GM18861 (cell line): ENCODE measurements around the gene SAPCD1.

Experiments used
- ATAC-seq: cut with Tn5 transposase; IDR thresholded peaks from one replicate; pipeline ENCODE4 v1.9.1; 2021; ENCODE audit not compliant: unreplicated experiment

The SAPCD1 gene

DNA sequence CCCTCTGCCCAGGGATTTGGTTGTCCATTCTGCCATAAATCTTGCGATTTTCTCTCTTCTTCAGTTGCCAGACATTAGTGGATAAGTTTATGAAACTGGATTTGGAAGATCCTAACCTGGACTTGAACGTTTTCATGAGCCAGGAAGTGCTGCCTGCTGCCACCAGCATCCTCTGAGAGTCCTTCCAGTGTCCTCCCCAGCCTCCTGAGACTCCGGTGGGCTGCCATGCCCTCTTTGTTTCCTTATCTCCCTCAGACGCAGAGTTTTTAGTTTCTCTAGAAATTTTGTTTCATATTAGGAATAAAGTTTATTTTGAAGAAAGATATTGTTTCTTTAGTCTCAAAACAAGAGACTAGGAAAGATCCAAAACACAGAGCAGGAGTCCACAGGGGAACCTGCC, at the start of gene SAPCD1:
TSS of gene SAPCD1 (plus strand) at position 301 of the 400 bp plus-strand sequence. CDS start 399 bp downstream, outside the sequence.
- ATAC-seq: no peak

DNA sequence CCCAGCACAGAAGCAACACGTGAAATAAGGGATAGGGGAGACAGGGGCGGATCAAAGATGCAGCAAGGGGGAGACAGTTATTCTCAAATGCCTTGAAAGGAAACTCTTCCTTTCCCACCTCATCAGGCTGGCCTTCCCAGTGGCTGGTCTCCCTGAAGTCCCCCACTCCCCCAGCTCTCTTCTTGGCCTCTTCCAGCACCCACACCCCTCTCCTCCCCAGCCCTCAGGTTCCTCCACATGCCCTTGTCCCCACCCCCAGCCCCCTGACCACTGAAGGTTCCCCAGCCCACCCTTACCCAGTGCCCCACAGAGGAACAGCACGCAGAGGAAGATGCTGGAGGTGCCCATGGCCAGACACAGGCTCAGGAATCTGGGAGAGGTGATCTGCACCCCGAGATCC, 49.0 kb upstream of the SAPCD1 start:
- no peak for ATAC-seq

DNA sequence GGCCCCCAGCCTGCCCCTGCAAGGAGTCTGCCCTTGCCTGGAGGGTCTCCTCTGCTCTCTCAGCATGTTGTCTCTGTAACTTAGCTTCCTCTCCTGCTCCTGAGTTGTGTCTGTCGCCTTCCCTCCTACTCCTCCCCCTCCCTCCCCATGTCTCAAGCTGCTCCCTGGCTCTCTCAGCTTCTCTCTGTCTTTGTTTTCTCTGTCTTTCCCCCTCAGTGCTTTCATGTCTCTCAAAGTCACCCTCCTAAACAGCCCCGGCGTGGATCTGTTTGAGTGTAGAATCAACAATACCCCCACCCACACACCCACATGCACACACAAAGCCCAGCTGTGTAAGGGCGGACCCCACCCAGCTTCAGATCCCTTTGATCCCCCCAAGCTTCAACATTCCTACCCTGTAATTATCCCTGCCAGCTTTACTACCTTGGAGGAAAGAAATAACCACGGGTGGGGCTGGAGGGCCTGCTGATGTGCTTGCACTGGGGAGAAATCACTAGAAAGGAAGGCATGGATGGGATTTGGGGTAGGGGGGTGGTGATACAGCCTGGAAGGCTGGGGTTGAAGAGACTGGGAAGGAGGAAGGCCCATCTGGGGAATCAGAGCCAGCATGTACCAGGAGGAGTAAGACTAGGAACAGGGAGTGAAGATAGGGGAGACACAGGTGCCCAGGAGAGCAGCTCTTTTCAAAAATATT, 48.3 kb upstream of the SAPCD1 start:
- no peak for ATAC-seq

DNA sequence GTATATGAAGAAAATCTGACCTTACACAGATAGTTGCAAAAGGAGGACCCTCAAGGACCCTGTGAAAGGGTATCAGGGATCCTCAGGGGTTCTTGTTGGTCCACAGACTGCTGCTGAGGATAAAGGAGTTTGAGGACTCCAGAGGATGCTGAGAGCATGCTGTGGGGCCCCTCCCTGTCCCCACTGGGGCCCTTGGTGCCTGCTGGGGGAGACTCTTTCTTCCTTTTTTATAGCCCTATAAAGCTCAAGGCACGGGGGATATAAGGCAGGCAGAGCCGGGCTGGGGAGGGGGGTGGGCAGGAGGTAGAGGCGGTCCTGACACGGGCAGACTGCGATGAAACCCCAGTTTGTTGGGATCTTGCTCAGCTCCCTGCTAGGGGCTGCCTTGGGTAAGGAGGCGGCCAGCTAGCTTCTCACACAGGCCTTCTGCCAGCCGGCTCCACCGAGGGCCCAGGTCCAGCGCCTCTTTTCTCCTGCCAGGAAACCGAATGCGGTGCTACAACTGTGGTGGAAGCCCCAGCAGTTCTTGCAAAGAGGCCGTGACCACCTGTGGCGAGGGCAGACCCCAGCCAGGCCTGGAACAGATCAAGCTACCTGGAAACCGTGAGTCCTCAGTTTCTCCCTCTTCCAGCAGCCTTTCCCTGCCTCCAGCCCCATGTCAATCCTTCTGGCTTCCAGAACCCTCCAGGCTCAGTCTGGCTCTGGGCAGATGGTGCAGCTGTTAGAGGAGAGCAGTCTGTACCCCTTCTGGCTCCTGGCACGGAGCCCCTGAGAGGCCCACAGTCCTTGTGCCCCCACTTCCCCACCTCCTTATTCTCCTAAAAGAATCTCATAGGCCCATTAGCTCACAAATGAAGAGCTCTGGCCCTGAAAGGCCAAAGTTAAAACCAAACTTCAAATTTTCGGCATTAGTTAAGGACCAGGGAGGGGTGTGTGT, 47.2 kb upstream of the SAPCD1 start, which contains the start of gene LY6G6D:
TSS of gene LY6G6D (plus strand) at position 327 of the 937 bp plus-strand sequence. CDS start at position 335, 8 bp downstream.
- no peak for ATAC-seq

DNA sequence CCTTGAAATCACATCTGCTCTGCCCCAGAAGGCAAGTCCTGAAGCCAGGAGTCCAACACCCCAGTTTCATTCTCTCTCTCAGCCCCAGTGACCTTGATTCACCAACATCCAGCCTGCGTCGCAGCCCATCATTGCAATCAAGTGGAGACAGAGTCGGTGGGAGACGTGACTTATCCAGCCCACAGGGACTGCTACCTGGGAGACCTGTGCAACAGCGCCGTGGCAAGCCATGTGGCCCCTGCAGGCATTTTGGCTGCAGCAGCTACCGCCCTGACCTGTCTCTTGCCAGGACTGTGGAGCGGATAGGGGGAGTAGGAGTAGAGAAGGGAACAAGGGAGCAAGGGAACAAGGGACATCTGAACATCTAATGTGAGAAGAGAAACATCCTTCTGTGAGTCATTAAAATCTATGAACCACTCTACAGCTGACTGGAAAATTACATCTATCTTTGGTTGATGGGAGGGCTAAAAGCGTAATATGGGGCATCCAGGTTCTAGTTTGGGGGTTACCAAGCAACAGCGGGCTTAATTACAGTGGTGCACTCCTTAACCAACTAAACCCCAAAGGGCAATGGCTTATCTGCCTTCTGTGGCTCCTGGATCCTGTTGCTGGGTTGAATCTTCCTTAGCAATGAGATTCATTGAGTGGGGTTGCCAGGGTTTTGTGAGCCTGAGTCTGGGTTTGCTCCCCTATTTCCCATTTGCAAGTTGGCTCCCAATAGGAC, 44.8 kb upstream of the SAPCD1 start:
- no peak for ATAC-seq

DNA sequence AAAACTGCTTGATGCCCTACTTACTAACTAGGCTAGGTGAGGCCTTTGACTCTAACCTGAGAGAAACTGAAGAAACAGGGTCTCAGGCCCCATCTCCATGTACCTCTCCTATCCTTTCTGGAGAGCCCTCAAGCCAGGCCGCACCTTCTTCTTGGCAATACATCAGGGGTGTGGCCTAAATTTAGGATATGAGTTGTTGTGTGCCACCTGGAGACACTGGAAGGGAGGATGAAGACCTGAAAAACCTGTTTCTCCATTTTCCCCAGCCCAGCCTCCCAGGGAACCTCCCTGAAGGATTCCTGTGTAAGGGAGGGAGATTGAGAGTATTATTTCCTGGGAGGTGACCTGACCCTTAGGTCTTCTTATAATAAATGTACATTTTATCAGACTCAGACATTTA, 44.2 kb upstream of the SAPCD1 start:
- ATAC-seq: no peak

DNA sequence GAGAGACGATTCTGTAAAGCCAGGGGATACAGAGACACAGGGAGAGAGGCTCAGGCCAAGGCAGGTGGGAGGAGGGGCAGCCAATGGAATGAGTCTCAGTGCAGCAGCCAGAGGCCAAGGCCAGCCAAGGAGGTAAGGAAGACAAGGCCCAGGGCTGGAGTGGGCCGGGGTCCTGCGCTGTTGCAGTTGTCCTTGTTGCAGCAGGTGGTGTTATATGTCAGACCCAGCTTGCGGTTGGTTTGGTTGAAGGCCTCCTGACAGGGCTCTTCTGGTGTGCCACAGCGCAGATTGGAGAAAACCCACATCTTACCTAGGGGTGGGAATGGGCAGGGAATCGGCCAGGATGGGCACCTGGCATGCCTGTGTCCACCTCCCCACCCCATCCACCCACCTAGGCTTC, 43.5 kb upstream of the SAPCD1 start:
- no peak for ATAC-seq

DNA sequence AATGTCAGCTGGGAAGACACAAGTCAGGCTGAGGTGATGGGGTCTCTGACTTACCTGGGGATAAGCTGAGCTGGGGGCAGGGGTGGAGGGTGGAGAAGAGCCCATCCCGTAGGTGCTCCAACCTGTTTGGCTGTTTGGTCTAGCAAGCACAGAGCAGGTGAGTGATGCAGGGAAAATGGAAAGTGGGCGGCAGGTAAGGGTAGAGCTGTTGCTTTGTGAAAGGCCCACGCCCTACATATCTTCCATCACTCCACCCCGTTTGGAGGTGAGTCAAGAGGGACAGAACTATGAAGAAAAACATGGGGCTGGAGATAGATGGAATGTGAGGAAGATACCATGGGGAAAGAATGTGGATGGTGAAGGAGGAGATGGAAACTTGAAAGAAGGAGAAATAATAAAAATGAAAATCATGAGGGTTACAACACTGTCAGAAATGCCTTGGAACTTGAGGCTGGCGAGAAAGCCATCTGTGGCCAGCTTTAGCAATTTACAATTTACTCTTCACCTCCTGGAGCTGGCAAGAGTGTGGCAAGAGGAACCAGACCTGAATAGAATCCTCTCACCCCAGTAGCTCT, 42.2 kb upstream of the SAPCD1 start:
- no peak for ATAC-seq

DNA sequence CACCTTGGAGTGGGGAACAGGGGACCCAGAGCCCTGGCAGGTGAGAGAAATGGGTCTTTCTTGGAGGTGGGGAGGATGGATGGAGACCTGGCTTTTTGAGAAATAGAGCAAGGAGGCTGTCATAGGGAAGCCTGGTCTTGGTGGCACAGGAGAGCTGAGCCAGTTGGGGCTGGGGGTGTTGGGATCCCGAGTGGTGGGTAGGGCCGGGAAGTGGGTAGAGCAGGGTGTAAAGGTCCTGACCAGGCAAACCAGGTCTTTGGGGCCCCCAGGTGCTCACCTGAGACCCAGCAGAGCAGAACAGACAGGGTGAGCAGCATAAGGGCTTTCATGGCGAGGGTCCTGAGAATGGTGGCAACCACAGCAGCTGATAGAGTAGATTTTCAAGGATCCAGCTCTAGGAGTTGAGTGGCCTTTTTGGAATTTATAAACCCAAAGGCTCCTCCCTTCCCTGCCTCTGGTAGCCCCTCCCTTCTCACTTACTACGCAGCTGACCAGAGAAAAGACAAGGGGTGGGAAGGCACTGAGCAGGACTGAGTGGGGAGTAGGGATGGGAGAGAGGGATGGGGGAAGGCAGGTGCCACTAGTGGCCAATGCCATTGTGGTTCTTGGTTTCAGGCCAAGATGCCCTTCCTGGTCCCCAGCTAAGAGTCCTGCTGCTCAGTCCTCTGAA, 41.0 kb upstream of the SAPCD1 start, which contains the start of gene LY6G6C:
TSS of gene LY6G6C (minus strand) at position 396 of the 670 bp plus-strand sequence. CDS start at position 329, 67 bp downstream.
- no peak for ATAC-seq

DNA sequence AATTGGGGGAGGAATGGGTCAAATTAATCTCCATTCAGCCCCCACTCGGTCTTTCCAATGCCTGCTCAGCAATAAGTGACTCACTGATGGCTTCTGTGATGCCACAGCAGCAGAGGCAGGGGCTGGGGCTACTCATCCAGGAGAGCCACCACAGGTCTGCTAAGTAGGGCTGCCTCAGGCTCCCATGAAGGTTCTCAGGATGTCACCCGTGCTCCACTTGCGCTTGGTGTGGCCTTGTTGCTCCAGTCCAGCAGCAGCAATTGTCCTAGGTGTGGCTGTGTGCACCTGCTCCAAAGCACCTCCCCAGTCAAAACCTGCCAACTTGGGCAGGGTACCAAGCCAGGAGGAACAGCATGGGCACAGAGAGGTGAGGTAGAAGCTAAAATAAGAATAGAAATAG, 40.3 kb upstream of the SAPCD1 start:
- ATAC-seq: no peak

DNA sequence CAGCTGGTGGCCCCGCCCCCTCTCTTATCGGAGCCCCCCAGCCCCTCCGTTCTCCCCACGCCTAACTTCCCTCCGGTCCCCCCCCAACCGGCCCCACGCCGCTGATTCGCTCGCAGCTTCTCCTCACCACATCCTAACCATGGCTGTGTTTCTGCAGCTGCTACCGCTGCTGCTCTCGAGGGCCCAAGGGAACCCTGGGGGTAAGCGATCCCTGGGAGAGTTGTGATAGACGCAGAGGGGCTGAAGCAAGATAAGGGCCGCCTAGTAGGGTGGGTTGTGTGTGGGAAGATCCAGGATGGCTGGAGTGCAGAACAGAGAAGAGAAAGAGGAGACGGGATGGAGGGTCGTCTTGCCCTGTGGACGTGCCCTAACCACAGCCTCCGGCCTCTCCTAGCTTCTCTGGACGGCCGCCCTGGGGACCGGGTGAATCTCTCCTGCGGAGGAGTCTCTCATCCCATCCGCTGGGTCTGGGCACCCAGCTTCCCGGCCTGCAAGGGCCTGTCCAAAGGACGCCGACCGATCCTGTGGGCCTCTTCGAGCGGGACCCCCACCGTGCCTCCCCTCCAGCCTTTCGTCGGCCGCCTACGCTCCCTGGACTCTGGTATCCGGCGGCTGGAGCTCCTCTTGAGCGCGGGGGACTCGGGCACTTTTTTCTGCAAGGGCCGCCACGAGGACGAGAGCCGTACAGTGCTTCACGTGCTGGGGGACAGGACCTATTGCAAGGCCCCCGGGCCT, 39.0 kb upstream of the SAPCD1 start, which contains the start of gene MPIG6B:
TSS of gene MPIG6B (plus strand) at position 129 of the 735 bp plus-strand sequence. CDS start at position 140, 11 bp downstream.
- no peak for ATAC-seq

DNA sequence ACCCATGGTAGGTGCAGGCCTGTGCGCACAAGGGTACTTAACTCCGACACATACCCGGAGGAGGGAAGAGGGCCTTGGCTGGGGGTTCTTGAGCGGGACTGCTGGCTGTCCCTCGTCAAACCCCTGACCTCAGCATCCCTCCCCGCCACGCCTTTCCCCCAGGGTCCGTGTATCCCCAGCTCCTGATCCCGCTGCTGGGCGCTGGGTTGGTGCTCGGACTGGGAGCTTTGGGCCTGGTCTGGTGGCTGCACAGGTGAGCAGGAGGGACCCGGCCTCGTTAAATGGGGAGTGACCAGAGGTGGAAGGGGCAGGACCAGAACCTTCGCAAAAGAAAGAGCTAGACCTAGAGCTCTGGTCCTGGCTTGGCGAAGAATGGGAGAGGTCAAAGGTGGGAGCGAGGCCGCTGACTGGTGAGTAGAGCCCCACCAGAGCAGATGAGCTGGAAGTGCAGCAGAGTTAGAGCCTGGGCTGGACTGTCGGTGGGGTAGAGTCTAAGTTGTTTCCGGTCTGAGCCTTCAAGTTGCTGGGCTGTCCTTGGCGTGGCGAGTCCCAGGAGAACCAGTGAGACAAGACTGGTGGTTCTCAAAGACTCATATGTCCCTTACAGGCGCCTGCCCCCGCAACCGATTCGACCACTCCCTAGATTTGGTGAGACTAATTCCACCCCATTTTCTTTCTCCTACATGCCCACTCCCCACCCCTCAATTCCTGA, 38.3 kb upstream of the SAPCD1 start:
- no peak for ATAC-seq

DNA sequence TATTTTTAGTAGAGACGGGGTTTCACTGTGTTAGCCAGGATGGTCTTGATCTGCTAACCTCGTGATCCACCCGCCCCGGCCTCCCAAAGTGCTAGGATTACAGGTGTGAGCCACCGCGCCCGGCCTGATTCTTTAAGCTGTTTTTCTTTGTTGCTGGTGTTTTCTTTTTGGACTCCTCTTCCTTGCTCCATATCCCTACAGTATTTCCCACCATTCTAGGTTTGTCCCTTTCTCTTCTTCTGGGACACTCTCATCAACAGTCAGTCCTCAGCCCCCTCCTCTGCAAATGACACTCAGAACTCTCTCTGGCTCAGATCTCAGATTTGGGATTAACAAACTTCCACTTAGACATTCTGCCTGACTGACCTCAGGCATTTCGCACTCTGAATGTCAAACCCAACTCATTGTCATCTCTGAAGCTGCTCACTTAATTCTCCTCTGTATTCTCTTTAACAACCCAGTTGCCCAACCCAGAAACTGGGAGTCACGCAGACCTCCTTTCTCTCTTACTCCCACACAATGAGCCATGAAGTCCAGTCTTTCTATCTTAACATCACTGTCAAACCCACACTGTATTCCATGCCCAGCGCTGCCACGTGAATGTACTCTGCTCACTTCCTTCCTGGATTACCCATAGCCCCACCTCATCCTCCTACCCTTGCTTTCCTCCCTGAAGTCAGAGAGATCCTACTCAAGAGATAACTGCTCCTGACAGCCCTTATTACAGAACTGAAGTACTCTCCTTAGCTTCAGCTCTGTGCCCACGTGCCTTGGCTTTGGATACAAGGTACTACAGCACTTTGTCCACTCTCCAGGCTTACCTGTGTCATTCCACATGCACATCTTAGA, 36.7 kb upstream of the SAPCD1 start:
- no peak for ATAC-seq

DNA sequence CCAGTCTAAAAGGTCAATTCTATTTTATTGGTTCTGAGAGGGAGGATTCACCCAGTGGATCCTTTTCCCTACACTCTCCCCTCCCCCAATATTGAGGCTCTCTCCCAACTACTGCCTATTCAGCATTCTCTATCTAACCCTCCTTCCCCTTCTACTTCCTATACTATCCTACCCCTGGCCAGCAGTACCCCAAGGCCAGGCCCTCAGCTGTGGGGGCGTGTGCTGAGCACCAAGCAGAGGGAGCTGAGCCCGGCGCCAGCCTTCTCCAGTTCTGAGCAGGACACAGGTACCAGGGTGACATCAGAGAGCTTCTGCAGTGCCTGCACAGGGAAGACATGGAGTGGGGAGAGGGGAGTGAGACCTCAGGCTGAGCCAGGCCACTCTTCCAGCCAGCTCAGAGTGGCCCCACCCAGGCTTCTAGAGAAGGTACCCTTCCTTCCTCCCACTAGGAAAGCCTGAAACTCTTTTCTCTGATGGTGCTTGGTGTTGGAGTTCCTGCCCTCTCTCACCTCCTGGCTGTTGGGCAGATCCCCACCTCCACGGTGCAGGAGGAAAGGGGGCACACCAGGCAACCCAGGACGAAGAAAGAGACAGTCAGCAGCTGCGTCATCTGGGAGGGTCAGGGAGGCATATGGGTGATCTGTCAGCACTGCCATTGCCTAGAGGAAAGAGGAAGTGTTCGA, 35.3 kb upstream of the SAPCD1 start:
- no peak for ATAC-seq

DNA sequence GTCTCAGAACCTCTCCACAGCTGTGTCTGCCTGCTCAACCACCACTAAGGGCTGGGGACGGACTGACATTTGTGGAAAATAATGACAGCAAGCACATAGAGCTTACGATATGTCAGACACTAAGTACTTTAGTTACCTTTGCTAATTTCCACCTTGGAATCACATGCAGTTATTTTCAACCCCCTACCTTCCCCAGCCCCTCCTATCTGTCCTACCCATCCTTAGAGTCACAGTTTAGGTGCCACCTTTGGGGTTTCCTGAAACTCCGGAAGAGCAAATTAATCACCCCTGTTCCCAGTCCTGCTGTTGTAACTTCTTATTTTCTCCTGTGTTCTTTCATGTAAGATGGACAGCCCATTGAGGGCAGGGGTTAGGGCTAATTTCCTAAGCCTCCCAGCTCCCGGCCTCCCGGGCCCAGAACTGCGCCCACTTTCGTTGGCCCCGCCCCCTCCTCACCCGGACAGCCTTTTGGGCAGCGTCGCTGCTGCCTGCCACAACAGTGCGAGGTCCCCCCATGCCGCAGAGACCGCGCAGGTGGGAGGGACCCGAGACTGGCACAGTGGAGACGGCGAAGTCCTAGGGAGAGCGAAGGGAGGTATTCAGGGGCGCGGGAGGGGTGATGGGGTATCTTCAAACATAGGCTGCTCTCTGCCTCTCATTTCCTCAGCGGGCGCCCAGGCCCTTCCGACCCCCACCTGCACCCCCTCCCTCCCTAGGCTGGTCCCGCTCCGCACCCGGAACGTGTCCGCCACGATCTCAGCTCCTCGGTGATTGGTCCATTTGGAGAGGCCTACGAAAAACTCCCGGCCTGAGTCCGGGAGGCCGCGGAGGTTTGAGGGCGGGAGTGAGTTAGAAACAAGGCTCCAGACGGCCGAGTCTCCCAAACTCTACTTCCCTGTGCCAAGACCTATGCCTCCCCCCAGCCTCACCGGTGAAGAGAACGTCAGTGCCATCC, 34.5 kb upstream of the SAPCD1 start:
- no peak for ATAC-seq

DNA sequence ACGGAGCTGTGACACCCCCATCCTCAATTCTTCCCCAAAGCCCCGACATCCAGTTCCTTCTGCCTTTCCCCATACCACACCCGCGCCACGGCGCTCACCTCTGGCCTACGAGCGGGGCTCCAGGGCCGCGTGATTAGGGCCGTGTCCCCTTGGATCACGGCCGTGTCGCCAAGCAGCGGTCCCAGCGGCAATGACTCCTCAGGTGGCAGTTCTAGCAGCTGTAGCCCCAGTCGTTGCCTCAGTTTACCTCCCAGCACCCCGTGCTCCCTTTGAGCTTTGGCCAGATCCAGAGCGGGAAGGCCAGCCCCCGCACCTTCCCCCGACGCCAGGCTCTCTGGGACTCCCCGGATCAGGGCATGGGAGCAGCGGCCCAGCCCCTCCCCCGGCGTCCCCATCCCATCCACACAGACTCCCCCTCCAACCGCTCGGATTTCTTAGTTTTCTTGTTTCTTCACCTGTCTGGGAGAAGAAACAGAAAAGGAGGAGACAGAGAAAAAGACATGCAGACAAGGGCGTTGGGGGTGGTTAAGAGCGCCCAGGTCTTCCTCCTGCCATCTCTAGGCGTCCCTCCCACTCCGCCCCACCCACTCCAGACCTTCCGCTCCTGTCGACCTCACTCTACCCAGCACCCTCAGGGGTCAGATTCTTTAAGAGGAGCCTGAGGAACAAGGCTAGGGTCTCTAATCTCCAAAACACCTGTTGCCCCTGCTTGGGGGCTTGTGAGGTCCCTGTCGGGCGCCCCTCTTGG, 33.5 kb upstream of the SAPCD1 start, which contains the start of gene DDAH2:
TSS of gene DDAH2 (minus strand) at position 533 of the 748 bp plus-strand sequence. CDS start at position 395, 138 bp downstream.
- no peak for ATAC-seq
